HEK293 (cell line): ENCODE measurements around the gene ZNF436.
A peak's percentile ranks its signal among the peaks of the same experiment; 100 is the strongest.

ENCODE experiments used
- CTCF ChIA-PET: fragments of 350-600 bp; formaldehyde crosslinking; extraction: SDS; loops from one replicate; lab custom pipeline; 2021; ENCODE audit warnings: antibody characterized with exemption; lab: Yijun Ruan, JAX
- POLR2A ChIA-PET: fragments of 300-600 bp; formaldehyde crosslinking; extraction: SDS; loops from one replicate; lab custom pipeline; 2020; ENCODE audit warnings: antibody characterized with exemption, inconsistent platforms; lab: Yijun Ruan, JAX
- H3K27ac ChIP-seq: fragments of 200-500 bp; sonication (Bioruptor generic); 2 replicates; pipeline ENCODE4 v1.5.1; 2014; ENCODE audit warnings: low read depth, low read length, control low read depth, inconsistent platforms; ENCODE audit errors: extremely low read depth
- H3K36me3 ChIP-seq, 2 experiments: fragments of 200-500 bp in 1 of 2; sonication (Bioruptor generic) in 1 of 2; 1 replicate in 1 of 2; 2 replicates in 1 of 2; pipeline ENCODE4 v1.5.1; 2014 to 2017; ENCODE audit warnings: inconsistent platforms in 2 of 2, low read length in 2 of 2; ENCODE audit not compliant: control insufficient read depth in 2 of 2, insufficient read depth in 1 of 2
- H3K4me1 ChIP-seq: fragments of 200-500 bp; sonication (Bioruptor generic); 2 replicates; pipeline ENCODE4 v1.5.1; 2014; ENCODE audit warnings: mild to moderate bottlenecking, low read length, inconsistent platforms; ENCODE audit not compliant: control insufficient read depth, insufficient read depth
- H3K4me3 ChIP-seq: 2 replicates; pipeline ENCODE4 v1.5.1; 2011; ENCODE audit warnings: low read depth, mild to moderate bottlenecking, control low read depth, low read length, moderate library complexity
- H3K9me3 ChIP-seq: fragments of 200-500 bp; sonication (Bioruptor generic); 2 replicates; pipeline ENCODE4 v1.5.1; 2014; ENCODE audit warnings: low read depth, low read length, inconsistent platforms; ENCODE audit not compliant: control insufficient read depth, insufficient read depth
- BCL11B ChIP-seq: fragments of 450-650 bp; formaldehyde crosslinking; IDR thresholded peaks from 2 replicates; pipeline ENCODE4 v1.5.1; 2016; ENCODE audit warnings: low read depth, missing biosample characterization, missing genetic modification characterization
- EGR2 ChIP-seq: fragments of 450-650 bp; formaldehyde crosslinking; IDR thresholded peaks from 2 replicates; pipeline ENCODE4 v1.5.1; 2016; ENCODE audit warnings: low read depth, missing biosample characterization, missing genetic modification characterization
- HOXC10 ChIP-seq: sonication (generic); formaldehyde crosslinking; IDR thresholded peaks from 2 replicates; pipeline ENCODE4 v1.8.1; 2023; ENCODE audit warnings: mild to moderate bottlenecking, missing genetic modification reagents
- KLF7 ChIP-seq: fragments of 450-650 bp; formaldehyde crosslinking; IDR thresholded peaks from 2 replicates; pipeline ENCODE4 v1.5.1; 2016; ENCODE audit warnings: missing biosample characterization, missing genetic modification characterization, borderline replicate concordance
- MEIS1 ChIP-seq: sonication (generic); formaldehyde crosslinking; IDR thresholded peaks from 2 replicates; pipeline ENCODE4 v1.8.1; 2022; ENCODE audit warnings: missing genetic modification reagents, mild to moderate bottlenecking, borderline replicate concordance
- PRDM2 ChIP-seq: fragments of 450-650 bp; formaldehyde crosslinking; IDR thresholded peaks from 2 replicates; pipeline ENCODE4 v1.5.1; 2016; ENCODE audit warnings: missing biosample characterization, missing genetic modification characterization, borderline replicate concordance
- SP3 ChIP-seq: fragments of 450-650 bp; formaldehyde crosslinking; IDR thresholded peaks from 2 replicates; pipeline ENCODE4 v1.5.1; 2016; ENCODE audit warnings: missing biosample characterization, missing genetic modification characterization
- ZBTB21 ChIP-seq: fragments of 450-650 bp; formaldehyde crosslinking; IDR thresholded peaks from 2 replicates; pipeline ENCODE4 v1.5.1; 2017; ENCODE audit warnings: missing biosample characterization, missing genetic modification characterization
- ZEB2 ChIP-seq: fragments of 450-650 bp; formaldehyde crosslinking; IDR thresholded peaks from 2 replicates; pipeline ENCODE4 v1.5.1; 2016; ENCODE audit warnings: missing biosample characterization, missing genetic modification characterization
- ZIC2 ChIP-seq: fragments of 450-650 bp; formaldehyde crosslinking; IDR thresholded peaks from 2 replicates; pipeline ENCODE4 v1.5.1; 2016; ENCODE audit warnings: missing biosample characterization, missing genetic modification characterization
- ZNF280D ChIP-seq: fragments of 450-650 bp; formaldehyde crosslinking; IDR thresholded peaks from 2 replicates; pipeline ENCODE4 v1.5.1; 2016; ENCODE audit warnings: missing biosample characterization, missing genetic modification characterization
- ZNF48 ChIP-seq: fragments of 450-650 bp; formaldehyde crosslinking; IDR thresholded peaks from 2 replicates; pipeline ENCODE4 v1.5.1; 2016; ENCODE audit warnings: missing biosample characterization, missing genetic modification characterization
- ZNF488 ChIP-seq: fragments of 450-650 bp; formaldehyde crosslinking; IDR thresholded peaks from 2 replicates; pipeline ENCODE4 v1.5.1; 2016; ENCODE audit warnings: missing biosample characterization, missing genetic modification characterization
- ZNF529 ChIP-seq: fragments of 450-650 bp; formaldehyde crosslinking; IDR thresholded peaks from 2 replicates; pipeline ENCODE4 v1.5.1; 2017; ENCODE audit warnings: missing genetic modification characterization, missing biosample characterization; ENCODE audit not compliant: insufficient replicate concordance
- ZNF530 ChIP-seq: fragments of 450-650 bp; formaldehyde crosslinking; IDR thresholded peaks from 2 replicates; pipeline ENCODE4 v1.5.1; 2016; ENCODE audit warnings: low read depth, missing biosample characterization, missing genetic modification characterization
- ZNF544 ChIP-seq: fragments of 450-650 bp; formaldehyde crosslinking; IDR thresholded peaks from 2 replicates; pipeline ENCODE4 v1.5.0; 2017; ENCODE audit warnings: missing biosample characterization, missing genetic modification characterization
- ZNF561 ChIP-seq: fragments of 450-650 bp; IDR thresholded peaks from 2 replicates; pipeline ENCODE4 v1.5.1; 2018; ENCODE audit warnings: missing biosample characterization, missing genetic modification characterization, borderline replicate concordance
- ZNF600 ChIP-seq: fragments of 450-650 bp; formaldehyde crosslinking; IDR thresholded peaks from 2 replicates; pipeline ENCODE4 v1.5.1; 2016; ENCODE audit warnings: missing biosample characterization, missing genetic modification characterization
- ZNF623 ChIP-seq: fragments of 450-650 bp; formaldehyde crosslinking; IDR thresholded peaks from 2 replicates; pipeline ENCODE4 v1.5.1; 2016; ENCODE audit warnings: missing biosample characterization, missing genetic modification characterization
- ZNF626 ChIP-seq: fragments of 450-650 bp; sonication (Bioruptor Pico); formaldehyde crosslinking; IDR thresholded peaks from 2 replicates; pipeline ENCODE4 v1.5.1; 2018; ENCODE audit warnings: missing biosample characterization, missing genetic modification characterization, inconsistent platforms
- ZNF777 ChIP-seq: fragments of 450-650 bp; formaldehyde crosslinking; IDR thresholded peaks from 2 replicates; pipeline ENCODE4 v1.5.1; 2017; ENCODE audit warnings: missing biosample characterization, missing genetic modification characterization, borderline replicate concordance

ZNF436 gene

GRCh38 chr1:23370709-23371584 lies 1.3 kb upstream of the ZNF436 start (continued):
- TF ChIP-seq PRDM2 (tag by site-specific recombination) (no peak), ZNF600 (tag by site-specific recombination) (peak; percentile 54; the same call in 1 of the 2 replicates), ZNF280D (tag by site-specific recombination) (no peak), ZEB2 (0 out of 2 replicates have a peak, but pooled peaks have one; percentile 45), ZNF544 (tag by site-specific recombination) (no peak), ZNF777 (tag by site-specific recombination) (no peak), EGR2 (tag by site-specific recombination) (peak; percentile 60), ZNF488 (tag by site-specific recombination) (no peak), ZBTB21 (tag by site-specific recombination) (no peak), BCL11B (tag by site-specific recombination) (peak; percentile 54; the same call in 1 of the 2 replicates), ZNF626 (tag by site-specific recombination) (no peak), ZIC2 (tag by site-specific recombination) (peak; percentile 92), ZNF623 (tag by site-specific recombination) (no peak), ZNF530 (tag by site-specific recombination) (no peak), KLF7 (tag by site-specific recombination) (peak; percentile 30; the same call in 1 of the 2 replicates)

- H3K27ac ChIP-seq, result peak overlapping the region; percentile 93
- TF ChIP-seq HOXC10 (CRISPR knock-in tag) (no peak), ZNF561 (tag by site-specific recombination) (no peak), ZNF529 (tag by site-specific recombination) (no peak), SP3 (tag by site-specific recombination) (no peak), ZNF48 (tag by site-specific recombination) (no peak), MEIS1 (CRISPR knock-in tag) (no peak)
- H3K4me1 ChIP-seq, result peaks cover 17% of the 10 kb centered on the region
- peaks cover 0 to 24% of the 10 kb centered on the region in 2 experiments; a peak in 1 of 3 replicates for H3K36me3 ChIP-seq
- no peaks in the 10 kb centered on the region for H3K9me3 ChIP-seq
- no peak overlapping the region for H3K4me3 ChIP-seq
- ChIA-PET POLR2A (interaction anchor here (0.6 to 5.4 kb wide), 5 partner anchors 8 to 322 kb away, joined by 3 to 121 read pairs (median 6); partner anchors contain the start of genes E2F2, HNRNPR and RPL11), CTCF (interaction anchor here (1.2 to 3.4 kb wide), 2 partner anchors 34 to 127 kb away, joined by 3 to 16 read pairs; no protein-coding TSS in a partner anchor)
Observed at GRCh38 chr1:23370330-23370708, 683 bp upstream of the ZNF436 start.
